ENCODE data around the gene UBE2R2. TPM values are rescaled to one million over a fixed set of nuclear protein-coding genes. Genes with fewer than 3 reads are reported as not detected.

Gene UBE2R2
- total and polyA plus RNA-seq, 2 of the 8 experiments (the other 6 are each of a cell fraction or from before 2014, with no cell fraction given) = 19.4 to 42.1 TPM

- WGBS, 2 experiments (ENCODE audit: extremely low coverage in 1 of 2, insufficient coverage in 1 of 2, insufficient read length in 1 of 2, insufficient replicate concordance in 2 of 2, low coverage in 1 of 2, low lambda C conversion rate in 2 of 2, missing lambda C conversion rate in 1 of 2) = 98% methylated on average over 2 of the region's 2 CpGs; no CpG with 5 or more reads in 1 of the 2 experiments
- peaks cover 3 to 25% (median 5%) of the 10 kb centered on the region in 4 experiments; a peak in 5 of 8 replicates for H3K36me3 ChIP-seq (ENCODE audit: control insufficient read depth in 2 of 4, insufficient read depth in 4 of 4, low read length in 3 of 4)
- H3K79me1 ChIP-seq (ENCODE audit: low read depth, low read length) = no peaks in the 10 kb centered on the region
- no peak for TF ChIP-seq TAF7 (optimal IDR thresholded peaks at IDR 0.05; ENCODE audit: borderline replicate concordance, low read depth, low read length)
- no peak for TF ChIP-seq GABPA (IDR thresholded peaks at IDR 0.05; ENCODE audit: borderline replicate concordance, insufficient read depth, low read length)
- no peak for TF ChIP-seq SP4 (IDR thresholded peaks at IDR 0.05; ENCODE audit: low read length)
- TF ChIP-seq CREB1 (IDR thresholded peaks at IDR 0.05) = no peak
- TF ChIP-seq TCF12 (IDR thresholded peaks at IDR 0.05; ENCODE audit: low read depth, low read length) = no peak
- no peak for TF ChIP-seq SUZ12 (IDR thresholded peaks at IDR 0.05; ENCODE audit: low read length)
- no peak for TF ChIP-seq TEAD4 (IDR thresholded peaks at IDR 0.05; ENCODE audit: low read depth, low read length)
- no peak for TF ChIP-seq MAX (IDR thresholded peaks at IDR 0.05)
- TF ChIP-seq E2F6 (IDR thresholded peaks at IDR 0.05) = no peak
- no peak for TF ChIP-seq BCL11A (IDR thresholded peaks at IDR 0.05; ENCODE audit: low read depth in 2 of 2, low read length in 2 of 2)
- no peak for TF ChIP-seq ZNF274 (IDR thresholded peaks at IDR 0.05; ENCODE audit: borderline replicate concordance, extremely low read depth, low read length)
- no peak for TF ChIP-seq HDAC6 (IDR thresholded peaks at IDR 0.05; ENCODE audit: low read depth, low read length)
- no peak for TF ChIP-seq SP2 (IDR thresholded peaks at IDR 0.05; ENCODE audit: low read length)
- no peak for TF ChIP-seq MAFK (IDR thresholded peaks at IDR 0.05; ENCODE audit: low read depth, low read length)
Measured at GRCh38 chr9:33964086-33964768, 147.3 kb downstream of the UBE2R2 start.

More at GRCh38 chr9:33964086-33964768, 147.3 kb downstream of the UBE2R2 start:
- H4K5ac ChIP-seq (ENCODE audit: insufficient read length, low read depth, low read length) = no peak overlapping the region
- H3K27me3 ChIP-seq (replicated peaks in 1 of 4; ENCODE audit: control insufficient read depth in 3 of 4, extremely low read depth in 1 of 4, insufficient read depth in 3 of 4, low read length in 3 of 4) = no peaks in the 10 kb centered on the region
- no peaks in the 10 kb centered on the region for H3K79me2 ChIP-seq (ENCODE audit: control insufficient read depth in 1 of 2, insufficient read depth in 2 of 2, low read length in 2 of 2)
- no peak overlapping the region for H4K91ac ChIP-seq (replicated peaks; ENCODE audit: insufficient read length, low read length)
- no peak overlapping the region for H3K14ac ChIP-seq (ENCODE audit: insufficient read length)
- ChIA-PET CTCF (ENCODE audit: partially characterized antibody) (no interaction called here), POLR2A (ENCODE audit: partially characterized antibody) (no interaction called here)
- H3K9ac ChIP-seq (replicated peaks in 1 of 4; ENCODE audit: extremely low read depth in 1 of 4, low read depth in 3 of 4, low read length in 3 of 4) = no peak overlapping the region
- no peak overlapping the region for H3K4ac ChIP-seq (replicated peaks; ENCODE audit: insufficient read length, low read depth, low read length)
- no peak overlapping the region for H3K27ac ChIP-seq (ENCODE audit: low read depth, low read length)
- no peak overlapping the region for H4K8ac ChIP-seq (ENCODE audit: extremely low read depth, insufficient read depth, low read length)
- H2BK12ac ChIP-seq (ENCODE audit: low read depth, low read length) = no peak overlapping the region
- H2BK20ac ChIP-seq (ENCODE audit: low read length) = no peak overlapping the region
- H2AK5ac ChIP-seq (ENCODE audit: low read depth, low read length) = no peak overlapping the region
- H2BK5ac ChIP-seq (ENCODE audit: low read depth, low read length) = no peak overlapping the region
- DNase-seq (ENCODE audit: low read depth in 1 of 2, low spot score in 2 of 2) = no peak
- H2AFZ ChIP-seq (ENCODE audit: low read length) = no peak overlapping the region
- H3K23ac ChIP-seq (ENCODE audit: insufficient read length) = no peak overlapping the region
- FAIRE-seq = no peak
- H3K9me3 ChIP-seq (ENCODE audit: insufficient read depth in 2 of 2, low read depth in 1 of 2, low read length in 1 of 2) = no peaks in the 10 kb centered on the region
- no peak overlapping the region for H3K18ac ChIP-seq (ENCODE audit: extremely low read depth, low read length)
- H3K4me1 ChIP-seq (replicated peaks in 1 of 4; ENCODE audit: control insufficient read depth in 3 of 4, insufficient read depth in 4 of 4, low read length in 3 of 4) = no peaks in the 10 kb centered on the region
- no peaks in the 10 kb centered on the region for H4K20me1 ChIP-seq (replicated peaks in 1 of 2; ENCODE audit: control insufficient read depth in 1 of 2, insufficient read depth in 2 of 2, low read length in 2 of 2)
- H2BK120ac ChIP-seq (replicated peaks; ENCODE audit: low read depth, low read length) = no peak overlapping the region
- no peaks in the 10 kb centered on the region for H3K23me2 ChIP-seq (ENCODE audit: low read depth, low read length)
- no peak overlapping the region for H3K4me3 ChIP-seq (ENCODE audit: extremely low read depth in 1 of 4, insufficient read depth in 2 of 4, low read depth in 3 of 4, low read length in 4 of 4)
- no peak overlapping the region for H2BK15ac ChIP-seq (ENCODE audit: low read length)
- H3K56ac ChIP-seq (replicated peaks; ENCODE audit: insufficient read length, low read depth, low read length) = no peak overlapping the region
- H3K4me2 ChIP-seq (ENCODE audit: insufficient read depth in 1 of 2, low read depth in 2 of 2, low read length in 2 of 2) = no peak overlapping the region
